HG02571 (cell line): Measurements from ENCODE around the gene PDZRN4.
"Not testable (repeated sequence)": the region's sequence is repeated elsewhere in the genome, so short reads cannot be mapped to it uniquely, and the experiment has no call there.

ENCODE experiments used
- ATAC-seq: cut with Tn5 transposase; IDR thresholded peaks from one replicate; pipeline ENCODE4 v1.9.1; 2021; ENCODE audit warnings: mild to moderate bottlenecking, moderate library complexity; ENCODE audit not compliant: unreplicated experiment

The PDZRN4 gene

DNA sequence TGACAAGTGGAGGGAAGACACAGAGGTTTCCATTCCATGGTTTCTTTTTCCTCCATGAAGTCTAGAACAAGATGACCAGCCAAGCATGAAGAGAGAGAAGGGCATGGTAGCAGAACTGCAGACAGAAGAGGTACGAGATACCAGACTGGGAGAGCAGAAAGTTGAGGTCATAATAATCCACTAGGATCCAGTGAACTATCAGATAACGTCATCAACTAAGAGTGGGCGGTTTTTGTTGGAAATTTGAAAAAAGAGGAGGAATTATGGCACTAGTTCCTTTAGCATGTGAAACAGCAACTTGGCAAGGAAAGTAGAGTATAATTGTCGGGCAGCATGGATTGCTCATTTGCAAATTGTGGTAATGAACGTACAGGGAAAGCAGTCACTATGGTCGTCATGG is 357.6 kb downstream of the PDZRN4 start:
- ATAC-seq, result no peak

DNA sequence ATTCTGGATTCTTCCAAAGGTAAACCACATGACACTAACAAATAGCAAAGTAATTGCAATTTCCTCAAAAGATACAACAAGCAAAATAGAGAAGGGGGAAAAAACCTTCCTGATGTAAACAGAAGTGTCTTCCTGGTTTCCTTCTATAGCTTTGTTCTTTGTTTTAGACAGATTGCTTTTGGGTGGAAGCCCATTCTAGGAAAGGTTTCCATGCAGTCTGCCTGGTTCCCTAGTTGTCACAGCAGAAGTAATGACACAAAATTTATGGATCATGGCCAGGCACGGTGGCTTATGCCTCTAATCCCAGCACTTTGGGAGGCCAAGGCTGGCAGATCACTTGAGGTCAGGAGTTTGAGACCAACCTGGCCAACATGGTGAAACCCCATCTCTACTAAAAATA is 359.0 kb downstream of the PDZRN4 start:
- not testable (repeated sequence) for ATAC-seq

DNA sequence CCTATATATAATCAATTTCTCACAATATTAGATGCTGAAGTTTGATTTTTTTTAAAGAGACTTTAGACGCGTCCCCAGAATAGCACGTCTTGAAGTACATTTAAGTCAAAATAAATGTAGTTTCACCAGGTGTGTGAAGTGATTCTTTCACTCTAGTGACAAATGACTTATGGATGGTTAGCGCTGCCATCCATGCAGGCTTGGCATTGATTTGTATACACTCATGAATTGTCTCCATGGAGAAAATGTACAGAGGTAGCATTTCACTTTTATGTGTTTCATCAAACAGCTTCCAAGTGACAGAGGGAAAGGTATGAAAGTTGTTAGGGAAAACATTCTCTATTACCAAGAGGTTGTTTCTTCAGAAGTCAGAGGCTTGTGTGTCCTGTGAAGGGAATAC is 360.8 kb downstream of the PDZRN4 start:
- ATAC-seq, result no peak

DNA sequence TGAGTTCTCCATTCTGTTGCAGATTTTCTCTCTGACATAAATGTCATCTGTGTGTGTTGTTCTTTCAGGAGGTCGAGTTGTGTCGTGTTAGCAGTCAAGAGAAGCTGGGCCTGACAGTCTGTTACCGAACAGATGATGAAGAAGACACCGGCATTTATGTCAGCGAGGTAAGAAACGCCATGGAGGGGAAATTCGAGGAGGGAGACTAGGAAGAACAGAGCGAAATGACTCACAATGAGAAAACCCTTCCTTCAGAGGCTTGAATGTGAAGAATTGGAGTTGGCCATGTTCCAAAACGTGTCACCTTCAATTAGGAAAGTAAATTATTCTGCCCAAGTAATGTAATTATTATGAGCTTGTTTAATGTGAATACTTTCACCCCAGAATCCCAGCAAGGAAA is 364.5 kb downstream of the PDZRN4 start:
- no peak for ATAC-seq

DNA sequence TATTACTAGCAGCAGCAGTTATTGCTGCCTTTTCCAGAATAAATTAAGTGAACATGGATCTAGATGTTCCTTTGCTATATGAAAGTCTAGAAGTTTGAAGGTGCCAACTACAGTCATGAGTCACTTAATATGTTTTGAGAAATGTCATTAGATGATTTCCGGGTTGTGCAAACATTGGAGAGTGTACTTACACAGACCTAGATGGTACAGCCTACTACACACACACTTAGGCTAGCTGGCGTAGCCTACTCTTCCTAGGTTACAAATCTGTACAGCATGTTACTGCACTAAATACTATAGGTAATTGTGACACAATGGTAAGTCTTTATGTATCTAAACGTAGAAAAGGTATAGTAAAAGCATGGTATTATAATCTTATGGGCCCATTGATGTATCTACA is 368.1 kb downstream of the PDZRN4 start:
- no peak for ATAC-seq

DNA sequence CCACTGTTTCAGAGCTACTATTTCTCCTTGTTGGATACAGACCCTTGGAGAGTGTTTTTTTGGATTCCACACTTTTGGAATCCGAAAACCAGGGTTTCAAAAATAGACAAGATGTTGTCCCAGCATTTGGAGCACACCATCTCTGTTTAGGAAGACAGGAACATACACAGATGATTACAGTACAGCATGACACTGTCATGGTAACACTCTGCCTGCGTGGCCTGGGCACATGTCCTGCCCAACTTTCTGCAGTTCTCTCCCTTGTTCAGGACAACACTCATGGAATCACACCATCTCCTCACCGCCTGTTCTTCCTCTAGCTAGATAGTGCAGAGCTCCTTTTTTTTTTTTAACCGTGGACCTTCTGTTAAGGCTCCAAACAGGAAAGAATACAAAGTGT is 369.2 kb downstream of the PDZRN4 start:
- no peak for ATAC-seq

DNA sequence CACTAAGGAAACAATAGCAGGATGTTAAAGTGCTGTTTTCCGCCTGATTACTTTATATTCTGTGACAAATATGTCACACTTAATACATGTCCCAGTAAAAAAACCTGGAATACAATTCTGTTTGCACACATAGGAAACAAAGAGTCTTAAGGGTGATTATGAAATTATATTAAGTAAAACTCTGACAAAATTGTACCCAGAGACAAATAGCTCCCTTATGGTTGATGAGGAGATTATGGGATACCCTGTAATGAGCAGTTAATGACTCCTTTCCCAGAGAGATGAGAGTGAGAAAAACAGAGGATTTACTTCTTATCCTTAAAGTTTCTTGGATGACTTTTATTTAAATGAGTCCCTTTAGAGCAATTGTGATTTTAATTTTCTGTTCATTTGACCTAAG is 370.6 kb downstream of the PDZRN4 start:
- ATAC-seq, result no peak

DNA sequence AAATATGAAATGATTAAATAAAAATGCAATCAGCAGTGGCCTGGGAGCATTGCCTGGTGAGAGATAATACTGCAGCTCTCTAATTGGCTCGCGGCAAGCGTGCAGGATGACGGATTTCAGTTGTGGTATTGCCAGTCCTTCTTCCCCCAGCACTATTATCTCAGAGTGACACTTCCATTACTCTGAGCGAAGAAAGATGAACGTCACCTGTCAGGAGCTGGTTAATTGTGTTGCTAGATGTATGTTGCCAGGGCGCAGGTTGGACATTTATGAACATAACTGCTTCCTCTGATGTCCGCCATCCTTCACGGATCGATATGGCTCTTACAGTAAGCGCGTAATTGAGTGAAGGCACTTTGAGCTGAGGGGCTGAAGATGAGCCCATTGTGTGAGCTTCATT is 374.9 kb downstream of the PDZRN4 start:
- no peak for ATAC-seq

DNA sequence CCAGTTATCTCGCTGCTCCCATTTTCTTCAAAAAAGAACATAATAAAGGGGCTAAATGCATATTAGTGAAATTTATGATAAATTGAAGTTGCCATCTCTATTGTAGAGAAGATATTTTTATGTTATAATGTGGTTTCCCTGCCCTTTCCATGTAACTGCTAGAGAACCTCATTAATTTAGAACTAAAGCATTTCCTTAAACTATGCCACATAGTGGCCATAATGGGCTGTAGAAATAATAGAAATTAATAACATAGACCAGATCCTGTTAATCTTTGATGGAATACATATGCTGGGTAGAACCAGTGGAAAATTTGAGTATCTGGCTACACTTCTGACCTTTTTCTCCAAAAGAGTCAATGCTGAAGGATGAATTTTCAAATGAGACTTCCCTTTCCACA is 376.7 kb downstream of the PDZRN4 start:
- no peak for ATAC-seq

DNA sequence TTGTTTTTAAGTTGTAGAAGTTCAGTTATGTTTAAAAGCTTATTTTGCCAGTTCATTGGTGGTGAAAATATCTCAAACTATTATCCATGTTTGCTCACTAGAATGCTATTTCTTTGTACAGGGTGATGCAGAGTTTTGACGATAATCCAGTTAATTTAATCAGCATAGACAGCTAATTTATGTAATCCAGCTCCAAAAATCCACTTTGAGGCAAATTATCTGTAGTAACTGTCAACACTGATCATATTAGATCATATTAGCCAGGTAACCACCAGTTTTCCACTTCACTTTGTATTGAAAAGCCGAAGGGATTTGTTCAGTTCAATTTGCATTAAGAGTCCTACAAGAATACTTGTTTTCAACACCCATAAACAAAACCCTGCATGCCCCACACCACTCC is 378.6 kb downstream of the PDZRN4 start:
- ATAC-seq, result no peak

DNA sequence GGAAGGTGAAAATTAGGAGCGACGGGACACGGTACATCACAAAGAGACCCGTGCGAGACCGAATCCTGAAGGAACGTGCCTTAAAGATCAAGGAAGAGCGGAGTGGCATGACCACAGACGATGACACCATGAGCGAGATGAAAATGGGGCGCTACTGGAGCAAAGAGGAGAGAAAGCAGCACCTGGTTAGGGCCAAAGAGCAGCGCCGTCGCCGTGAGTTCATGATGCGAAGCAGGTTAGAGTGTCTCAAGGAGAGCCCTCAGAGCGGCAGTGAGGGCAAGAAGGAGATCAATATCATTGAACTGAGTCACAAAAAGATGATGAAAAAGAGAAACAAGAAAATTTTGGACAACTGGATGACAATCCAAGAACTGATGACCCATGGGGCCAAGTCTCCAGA is 385.3 kb downstream of the PDZRN4 start:
- no peak for ATAC-seq

DNA sequence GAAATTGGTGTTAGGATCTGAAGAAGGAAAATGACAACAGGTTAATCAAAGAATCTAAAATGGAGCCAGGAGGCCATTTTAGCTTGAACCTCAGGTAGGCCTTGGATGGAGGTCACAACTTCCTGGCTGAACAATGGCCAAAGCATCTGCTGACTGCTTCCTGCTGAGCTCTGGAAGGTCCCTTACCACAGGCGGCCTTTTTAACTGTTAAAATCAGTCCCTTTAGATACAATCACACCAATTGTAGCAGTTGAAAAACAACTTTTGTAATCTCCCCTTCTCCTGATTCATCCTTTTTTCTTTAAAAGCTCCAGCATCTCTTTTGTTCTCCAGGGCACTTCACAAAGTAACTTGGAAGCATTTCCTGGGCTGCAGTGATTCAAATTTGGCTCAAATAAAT is 388.8 kb downstream of the PDZRN4 start:
- no peak for ATAC-seq

DNA sequence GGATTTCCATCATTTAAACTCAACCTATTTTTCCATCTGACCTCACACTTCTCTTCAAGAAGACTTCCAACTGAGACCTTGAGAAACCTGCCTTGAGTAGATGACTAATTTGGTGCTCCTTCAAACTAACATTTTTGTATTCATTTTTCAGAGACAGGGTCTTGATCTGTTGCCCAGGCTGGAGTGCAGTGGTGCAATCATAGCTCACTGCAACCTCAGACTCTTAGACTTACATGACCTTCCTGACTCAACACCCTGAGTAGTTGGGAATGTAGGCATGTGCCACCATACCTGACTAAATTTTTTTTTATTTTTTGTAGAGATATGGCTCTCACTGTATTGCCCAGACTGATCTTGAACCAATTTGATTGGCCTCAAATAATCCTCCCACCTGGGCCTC is 389.9 kb downstream of the PDZRN4 start:
- ATAC-seq, result no peak

DNA sequence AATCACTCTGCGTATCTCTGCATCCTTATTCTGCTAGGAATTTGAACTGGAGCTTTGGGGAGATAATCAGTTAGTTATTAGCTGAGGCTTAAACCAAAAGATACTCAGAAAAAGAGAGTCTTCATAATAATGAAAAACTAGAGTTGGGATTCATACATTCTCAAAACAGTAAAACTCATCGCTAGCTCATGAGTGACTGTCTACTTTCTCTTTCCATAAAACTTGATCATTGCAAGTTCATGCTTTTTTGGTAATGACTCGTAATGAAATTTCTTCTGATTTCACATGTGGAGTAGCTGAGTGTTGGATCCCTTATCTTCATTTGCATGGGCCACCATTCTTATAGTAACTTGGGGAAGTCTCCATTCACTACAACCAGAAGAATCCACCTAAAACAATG is 397.7 kb downstream of the PDZRN4 start:
- ATAC-seq, result no peak

DNA sequence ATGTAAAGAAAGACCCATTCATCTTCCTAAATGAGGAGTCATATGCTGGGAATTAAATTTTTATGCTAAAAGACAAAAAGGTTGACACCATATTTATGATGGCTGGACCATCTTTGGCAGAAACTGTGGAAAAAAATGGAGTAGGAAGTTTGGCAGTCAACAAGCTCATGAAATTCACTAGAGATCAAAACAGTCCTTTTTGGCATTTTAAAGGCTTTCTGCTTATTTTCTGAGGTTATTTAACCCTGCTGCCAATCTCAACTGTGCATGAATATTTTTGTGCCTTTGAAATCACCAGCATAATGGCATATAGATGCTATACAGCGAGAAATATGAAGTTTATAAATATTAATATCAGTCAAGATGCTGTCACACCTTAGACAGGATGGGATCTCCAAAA is 399.5 kb downstream of the PDZRN4 start:
- no peak for ATAC-seq

DNA sequence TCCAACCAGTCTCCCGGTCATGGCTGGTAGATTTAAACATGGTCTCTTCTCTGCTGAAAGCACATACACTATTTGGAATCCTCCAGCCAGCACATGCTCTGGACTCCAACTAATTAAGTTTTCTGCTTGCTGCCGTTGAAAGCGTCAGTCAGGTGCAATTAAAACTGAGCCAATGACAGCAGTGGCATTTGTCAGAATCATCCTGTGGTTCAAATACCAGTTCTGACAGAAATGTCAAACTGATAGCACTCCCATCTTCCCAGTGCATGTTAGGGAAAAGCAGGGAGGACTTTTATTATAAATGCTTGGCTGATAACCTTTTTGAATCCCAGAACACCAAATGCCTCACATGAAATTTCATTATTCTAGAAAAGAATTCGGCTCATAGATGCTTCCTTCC is 401.8 kb downstream of the PDZRN4 start:
- ATAC-seq, result no peak

DNA sequence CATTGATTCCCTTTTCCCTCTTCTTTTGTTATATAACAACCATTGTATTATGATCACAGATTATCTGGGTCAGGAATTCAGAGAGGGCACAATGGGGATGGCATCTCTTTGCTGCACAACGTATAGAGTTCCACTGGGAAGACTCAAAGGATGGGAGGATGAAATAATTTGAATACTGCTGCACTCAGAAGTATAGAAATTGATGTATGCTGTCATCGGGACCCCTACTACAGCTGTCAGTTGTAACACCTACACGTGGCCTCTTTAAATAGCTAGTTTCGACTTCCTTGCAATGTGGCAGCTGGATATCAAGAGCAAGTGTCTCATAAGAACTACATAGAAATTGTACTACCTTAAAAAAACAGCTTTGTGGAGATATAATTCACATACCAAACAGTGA is 408.1 kb downstream of the PDZRN4 start:
- ATAC-seq, result no peak

DNA sequence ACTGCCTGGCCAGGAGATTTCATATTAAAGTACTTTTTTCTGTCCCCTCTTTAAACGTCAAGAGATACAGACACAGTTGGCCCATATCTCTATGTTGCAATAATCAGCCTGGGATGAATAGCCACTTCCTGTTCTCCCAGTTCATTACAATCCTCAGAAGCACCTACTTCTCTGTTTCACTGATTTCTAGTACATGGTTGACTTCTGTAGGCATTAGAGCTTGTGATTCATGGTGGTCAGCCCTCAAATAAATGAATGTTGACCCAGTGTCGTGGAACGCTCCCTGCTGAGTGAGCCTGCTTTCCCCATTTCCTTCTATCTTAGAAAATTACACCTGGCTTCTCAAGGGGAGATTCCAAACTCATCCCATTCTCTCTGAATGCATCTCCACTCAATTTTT is 416.7 kb downstream of the PDZRN4 start:
- ATAC-seq, result no peak

DNA sequence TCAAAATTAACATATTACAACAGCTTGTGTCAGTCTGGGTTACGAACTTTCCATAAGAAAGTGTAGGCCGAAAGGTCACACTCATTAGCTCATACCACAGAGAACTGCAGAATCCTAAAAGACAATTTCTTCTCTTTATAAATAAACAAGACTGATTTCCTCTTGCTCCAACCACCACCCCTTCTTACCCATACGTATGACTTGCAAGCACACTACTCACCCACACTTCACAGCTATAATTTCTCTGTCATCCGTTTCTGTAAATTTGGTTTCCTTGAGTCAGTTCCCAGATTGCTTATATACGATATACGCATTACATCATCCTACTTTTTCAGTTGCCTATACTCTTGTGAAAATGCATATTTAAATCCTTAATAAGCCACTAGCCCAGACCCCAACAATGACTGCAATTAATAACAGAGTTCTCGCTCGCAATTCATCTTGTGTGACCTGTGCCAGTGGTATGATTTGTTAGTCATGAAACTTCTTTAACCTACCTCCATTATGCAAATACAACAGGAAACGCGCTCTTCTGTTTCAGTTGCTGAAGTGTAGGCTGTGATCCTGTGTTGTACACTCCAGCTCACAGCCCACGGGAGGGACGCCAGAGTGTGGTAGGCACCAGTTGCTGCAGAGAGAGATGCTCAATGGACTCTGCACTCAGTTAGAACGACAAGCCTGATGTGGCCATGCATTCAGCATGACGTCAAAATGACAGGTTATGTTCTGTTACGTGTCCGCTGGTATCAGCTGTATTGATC is 417.6 kb downstream of the PDZRN4 start:
- no peak for ATAC-seq

DNA sequence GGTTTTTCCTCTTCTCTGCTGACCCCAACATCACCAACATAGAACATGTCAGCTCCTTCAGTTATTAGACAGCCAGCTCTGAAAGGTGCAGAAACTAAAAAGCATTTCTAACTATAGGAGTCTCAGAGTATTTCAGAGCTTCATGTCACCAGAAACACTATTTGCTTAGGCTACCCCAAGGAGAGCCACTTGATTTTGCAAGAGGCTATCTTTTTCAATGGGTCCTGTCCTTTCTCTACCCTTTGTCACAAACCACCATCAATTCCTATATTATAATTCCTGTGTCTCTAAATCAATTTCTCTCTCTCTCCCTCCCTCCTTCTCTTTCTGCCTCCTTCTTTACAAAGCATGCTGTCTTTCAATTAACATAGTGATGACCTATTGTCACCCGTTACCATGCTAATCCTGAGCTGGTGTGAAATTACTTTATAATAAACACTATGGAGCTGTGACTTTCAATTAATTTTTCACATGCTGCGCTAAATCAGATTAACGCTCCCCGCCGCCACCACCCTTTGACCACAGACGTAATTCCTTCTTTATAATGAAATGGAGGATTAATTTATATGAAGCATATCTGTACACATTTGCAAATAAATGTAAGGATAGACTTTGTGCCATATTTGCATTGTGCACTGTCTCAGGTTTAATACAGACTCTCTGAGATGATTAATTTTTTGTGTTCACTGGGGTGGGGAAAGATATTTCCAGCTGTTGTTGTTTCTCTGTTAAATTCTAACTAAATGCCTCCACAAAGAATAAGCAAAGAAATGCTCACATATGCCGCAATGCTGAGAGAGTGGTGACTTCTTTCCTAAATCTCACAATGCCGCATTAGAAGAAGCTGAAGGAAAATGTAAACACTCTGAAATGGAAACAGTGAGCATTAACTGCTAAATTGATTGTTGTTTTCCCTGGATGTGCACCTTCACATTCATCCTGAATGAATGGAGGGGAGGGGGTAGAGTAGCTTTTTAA is 418.6 kb downstream of the PDZRN4 start:
- ATAC-seq, result no peak

DNA sequence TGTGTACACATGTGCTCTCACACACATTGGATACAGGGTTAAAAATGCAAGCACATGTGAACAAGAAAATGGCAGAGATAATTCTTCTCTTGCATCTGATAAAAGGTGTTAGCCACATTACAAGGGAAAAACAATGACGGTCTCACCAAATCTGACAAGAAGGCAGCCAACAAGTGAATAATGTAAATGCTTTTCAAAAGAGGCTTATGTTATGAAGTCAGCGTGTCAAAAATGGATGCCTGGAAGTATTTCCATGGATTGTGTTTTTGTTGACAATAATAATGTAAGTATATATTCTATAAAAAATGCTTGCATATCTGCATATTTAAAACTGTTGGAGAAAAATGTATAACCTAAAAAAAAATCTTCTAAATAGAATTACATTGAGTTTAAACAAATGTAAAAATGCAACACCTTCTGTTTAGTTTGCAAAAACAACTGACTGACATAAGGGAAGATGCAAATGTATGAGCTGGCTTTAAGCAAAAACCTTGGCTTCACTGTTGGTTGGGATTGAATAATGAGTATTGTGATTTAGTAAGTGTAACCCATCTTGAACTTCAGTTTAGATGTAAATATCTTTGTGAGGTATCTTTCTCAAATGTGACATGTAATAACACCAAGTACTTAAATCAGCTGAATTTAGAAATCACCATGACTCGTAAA is 424.9 kb downstream of the PDZRN4 start:
- no peak for ATAC-seq

DNA sequence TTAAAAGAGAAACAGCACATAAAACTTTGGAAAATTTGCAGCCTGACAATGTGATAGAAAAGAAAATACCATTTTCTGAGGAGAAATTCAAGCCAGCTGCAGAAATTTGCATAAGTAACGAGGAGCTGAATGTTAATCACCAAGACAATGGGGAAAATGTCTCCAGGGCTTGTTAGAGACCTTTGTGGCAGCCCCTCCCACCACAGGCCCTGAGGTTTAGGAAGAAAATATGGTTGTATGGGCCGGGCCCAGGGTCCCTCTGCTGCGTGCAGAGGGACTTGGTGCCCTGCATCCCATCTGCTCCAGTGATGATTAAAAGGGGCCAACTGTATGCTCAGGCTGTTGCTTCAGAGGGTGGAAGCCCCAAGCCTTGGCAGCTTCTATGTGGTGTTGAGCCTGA is 427.1 kb downstream of the PDZRN4 start:
- not testable (repeated sequence) for ATAC-seq
